T-helper 1 cell (primary cell): ENCODE results near the gene ASB12.

Experiments
- DNase-seq, 5 donors: peaks; one replicate each; pipeline ENCODE4 v3.0.0-alpha.2; 2012 to 2020

The ASB12 gene

DNA sequence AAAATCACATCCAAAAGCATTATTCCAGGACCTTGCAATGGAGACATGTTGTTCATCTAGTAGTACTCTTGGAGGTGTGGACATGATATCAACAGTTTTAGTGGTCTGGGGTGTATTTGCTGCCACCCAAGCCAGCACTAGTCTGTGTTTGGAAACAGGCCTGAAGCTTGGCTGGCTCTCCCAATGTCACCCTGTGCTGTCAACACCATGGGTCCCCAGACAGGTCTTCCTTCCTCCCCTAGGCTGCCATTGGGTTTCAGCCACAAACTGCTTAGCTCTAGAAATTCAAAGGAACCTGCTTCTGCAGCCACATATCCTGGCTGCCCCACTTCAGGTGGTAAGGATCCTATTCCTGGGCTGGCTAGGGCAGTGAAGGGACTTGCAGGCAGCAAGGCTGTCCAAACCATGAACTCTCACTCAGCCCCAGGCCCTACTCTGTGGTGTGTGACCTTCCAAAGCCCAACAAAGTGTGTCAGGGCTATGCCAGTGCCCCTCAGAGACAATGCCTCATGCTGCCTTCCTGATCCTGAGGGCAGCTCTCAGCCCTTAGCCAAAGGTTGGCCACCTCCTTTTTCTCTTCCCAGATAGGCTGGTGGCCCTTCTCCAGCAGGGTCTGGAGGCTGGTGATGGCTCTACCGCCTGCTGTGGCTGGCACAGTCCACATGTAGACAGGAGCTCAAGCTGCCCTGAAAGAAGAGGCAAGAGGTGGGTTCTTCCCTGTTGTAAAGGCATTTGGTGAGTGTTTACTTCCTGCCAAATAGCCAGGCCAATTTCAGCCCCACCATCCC is 43.2 kb downstream of the ASB12 start:
- no peak for DNase-seq

DNA sequence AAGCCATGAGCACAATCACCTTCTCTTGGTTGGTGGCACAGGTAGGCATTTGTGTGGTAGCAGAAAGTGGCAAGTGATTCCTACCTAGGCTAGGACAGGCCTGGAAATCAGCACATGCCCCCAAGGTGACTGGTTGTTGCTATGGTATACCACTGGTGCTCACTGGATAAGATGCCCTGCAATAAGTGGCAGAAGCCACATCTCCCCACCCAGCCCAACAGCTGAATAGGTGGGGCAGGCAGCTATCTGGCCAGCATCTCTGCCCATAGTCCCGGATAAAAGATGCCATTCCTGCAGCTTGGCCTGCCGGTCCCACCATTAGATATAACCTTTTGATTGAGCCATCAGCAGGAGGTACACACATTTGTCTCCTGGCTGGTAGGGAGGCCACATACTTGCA is 46.0 kb downstream of the ASB12 start:
- no peak for DNase-seq

DNA sequence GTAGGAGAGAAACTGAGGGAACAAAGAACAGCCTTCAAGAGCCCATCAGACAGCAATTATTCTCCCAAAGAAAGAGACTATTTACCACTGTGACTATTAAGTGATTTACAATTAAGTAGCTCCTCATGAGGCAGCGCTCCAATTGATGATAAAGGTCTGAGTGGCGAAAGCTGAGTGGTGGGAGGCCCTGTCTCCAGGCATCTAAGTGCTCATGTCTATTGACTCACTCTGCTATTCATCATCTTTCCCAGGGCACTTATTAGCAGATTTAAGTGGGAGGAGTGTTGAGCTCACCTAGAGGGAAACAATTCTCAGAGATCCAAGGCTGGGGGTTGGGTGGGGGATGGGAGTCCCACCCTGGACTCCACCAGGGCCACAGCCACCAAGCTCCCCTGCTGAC is 48.2 kb downstream of the ASB12 start:
- DNase-seq, result no peak

DNA sequence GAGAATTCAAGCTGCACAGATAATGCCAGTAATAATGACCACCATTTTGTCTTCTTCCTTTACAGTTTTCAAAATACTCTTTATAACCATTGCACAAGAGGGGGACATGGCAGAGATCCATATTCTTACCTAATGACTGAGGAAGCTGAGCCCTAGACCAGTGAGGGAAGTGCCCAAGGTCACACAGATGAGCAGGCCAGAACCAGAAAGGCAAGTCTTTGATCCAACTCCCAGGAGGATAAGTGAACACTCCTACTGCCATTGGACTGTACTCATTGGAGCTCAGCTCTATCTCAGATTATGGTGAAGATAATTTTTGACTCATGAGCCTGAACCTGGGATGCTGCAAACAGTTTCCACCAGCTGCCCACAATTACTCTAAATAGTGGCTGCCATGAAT is 53.5 kb downstream of the ASB12 start:
- DNase-seq, result no peak
